ENCODE measurements around the gene MOGAT1.
A peak's percentile ranks its signal among the peaks of the same experiment; 100 is the strongest.

The MOGAT1 gene

DNA sequence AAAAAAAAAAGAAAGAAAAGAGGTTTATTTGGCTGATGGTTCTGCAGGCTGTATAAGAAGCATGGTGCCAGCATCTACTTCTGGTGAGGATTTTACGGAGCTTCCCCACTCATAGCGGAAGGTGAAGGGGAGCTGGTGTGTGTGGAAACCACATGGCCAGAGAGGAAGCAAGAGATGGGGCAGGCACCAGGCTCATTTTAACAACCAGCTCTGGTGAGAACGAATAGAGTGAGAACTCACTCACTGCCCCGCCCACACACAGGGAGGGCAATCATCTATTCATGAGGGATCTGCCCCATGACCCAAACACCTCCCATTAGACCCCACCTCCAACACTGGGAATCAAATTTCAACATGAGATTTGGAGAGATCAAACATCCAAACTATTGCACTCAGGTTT lies 68.5 kb downstream of the MOGAT1 start:
- TF ChIP-seq, protein P1, sequence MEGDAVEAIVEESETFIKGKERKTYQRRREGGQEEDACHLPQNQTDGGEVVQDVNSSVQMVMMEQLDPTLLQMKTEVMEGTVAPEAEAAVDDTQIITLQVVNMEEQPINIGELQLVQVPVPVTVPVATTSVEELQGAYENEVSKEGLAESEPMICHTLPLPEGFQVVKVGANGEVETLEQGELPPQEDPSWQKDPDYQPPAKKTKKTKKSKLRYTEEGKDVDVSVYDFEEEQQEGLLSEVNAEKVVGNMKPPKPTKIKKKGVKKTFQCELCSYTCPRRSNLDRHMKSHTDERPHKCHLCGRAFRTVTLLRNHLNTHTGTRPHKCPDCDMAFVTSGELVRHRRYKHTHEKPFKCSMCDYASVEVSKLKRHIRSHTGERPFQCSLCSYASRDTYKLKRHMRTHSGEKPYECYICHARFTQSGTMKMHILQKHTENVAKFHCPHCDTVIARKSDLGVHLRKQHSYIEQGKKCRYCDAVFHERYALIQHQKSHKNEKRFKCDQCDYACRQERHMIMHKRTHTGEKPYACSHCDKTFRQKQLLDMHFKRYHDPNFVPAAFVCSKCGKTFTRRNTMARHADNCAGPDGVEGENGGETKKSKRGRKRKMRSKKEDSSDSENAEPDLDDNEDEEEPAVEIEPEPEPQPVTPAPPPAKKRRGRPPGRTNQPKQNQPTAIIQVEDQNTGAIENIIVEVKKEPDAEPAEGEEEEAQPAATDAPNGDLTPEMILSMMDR (IDR thresholded peaks at IDR 0.05; ENCODE audit: control extremely low read depth, extremely low read depth, low read depth, missing control alignments) = no peak
- DNase-seq (ENCODE audit: extremely low spot score) = no peak
- ChIA-PET POLR2A (no interaction called here), CTCF (interaction anchor here (1.5 to 1.8 kb wide), 3 partner anchors 10 to 32 kb away, joined by 4 to 6 read pairs (median 4); no protein-coding TSS in a partner anchor)

DNA sequence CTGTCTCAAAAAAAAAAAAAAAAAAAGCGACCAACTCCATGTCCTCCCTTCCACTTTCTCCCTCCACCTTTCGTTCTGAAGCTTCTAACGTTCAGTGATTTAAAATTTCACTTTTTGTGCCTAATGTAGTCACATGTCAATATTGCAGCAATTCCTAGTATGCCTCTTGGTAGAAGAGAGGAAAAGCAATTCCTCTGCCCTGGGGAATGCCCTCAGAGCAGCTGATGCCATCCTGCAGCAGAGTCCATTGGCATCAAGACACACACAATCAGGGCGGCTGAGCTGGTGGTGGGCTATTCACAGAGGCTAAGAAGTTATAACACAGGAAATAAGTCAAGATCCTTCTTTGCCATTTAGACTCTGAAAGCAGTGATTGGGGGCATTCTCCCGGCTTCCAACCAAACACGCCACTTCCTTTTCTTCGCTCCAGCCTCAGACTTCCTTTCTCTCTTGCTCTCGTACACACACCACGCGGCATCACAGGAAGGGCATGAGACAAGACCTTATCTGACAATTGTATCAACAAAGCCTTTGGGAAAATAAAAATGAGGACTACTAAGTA lies 71.9 kb downstream of the MOGAT1 start:
- TF ChIP-seq, protein P1 (IDR thresholded peaks at IDR 0.05; ENCODE audit: control extremely low read depth, extremely low read depth, low read depth, missing control alignments) = no peak
- no peak for DNase-seq (ENCODE audit: extremely low spot score)
- CTCF ChIA-PET = interaction anchor here (1.0 to 1.7 kb wide), 4 partner anchors 9 to 70 kb away, joined by 3 to 5 read pairs (median 4); no protein-coding TSS in a partner anchor
- POLR2A ChIA-PET = interaction anchor here (0.6 kb wide), 1 partner anchor 116 kb away, joined by 5 read pairs; no protein-coding TSS in a partner anchor

DNA sequence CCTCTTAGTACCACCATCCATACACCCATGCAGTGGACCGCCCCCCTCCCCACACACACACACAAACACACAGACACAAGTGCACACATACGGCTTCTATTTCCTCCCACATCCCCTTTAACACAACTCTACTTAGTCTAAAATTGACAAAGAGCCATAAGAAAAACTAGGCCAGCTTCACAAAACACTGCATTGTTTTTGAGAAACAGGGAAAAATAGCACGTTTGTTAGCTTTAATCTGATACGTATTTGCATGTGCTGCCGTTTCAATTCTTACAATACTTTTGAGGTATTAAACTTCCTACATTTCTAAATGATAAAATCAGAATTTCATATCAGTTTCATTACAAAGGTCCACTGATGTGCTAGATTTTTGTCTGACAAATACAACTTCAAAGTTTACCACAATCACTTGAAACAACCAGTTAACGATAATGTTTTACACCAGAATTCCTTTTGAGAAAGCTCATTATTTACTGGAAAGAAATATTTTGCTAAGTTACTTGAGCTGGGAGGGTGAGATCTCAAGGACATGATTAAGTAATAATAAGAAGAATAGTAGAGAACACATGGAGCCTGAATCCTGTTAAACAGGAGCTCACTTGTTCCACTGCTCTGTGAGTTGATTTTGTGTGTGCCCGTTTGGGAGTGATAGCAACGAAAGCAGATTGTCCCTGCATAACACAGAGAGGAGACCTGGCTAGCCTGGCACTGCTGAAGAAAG lies 74.5 kb downstream of the MOGAT1 start:
- POLR2A ChIA-PET = no interaction called here
- DNase-seq (ENCODE audit: extremely low spot score) = no peak
- CTCF ChIA-PET = interaction anchor here (0.9 to 1.0 kb wide), 2 partner anchors 15 to 23 kb away, joined by 3 read pairs; no protein-coding TSS in a partner anchor
- TF ChIP-seq, protein P1 (IDR thresholded peaks at IDR 0.05; ENCODE audit: control extremely low read depth, extremely low read depth, low read depth, missing control alignments) = no peak

DNA sequence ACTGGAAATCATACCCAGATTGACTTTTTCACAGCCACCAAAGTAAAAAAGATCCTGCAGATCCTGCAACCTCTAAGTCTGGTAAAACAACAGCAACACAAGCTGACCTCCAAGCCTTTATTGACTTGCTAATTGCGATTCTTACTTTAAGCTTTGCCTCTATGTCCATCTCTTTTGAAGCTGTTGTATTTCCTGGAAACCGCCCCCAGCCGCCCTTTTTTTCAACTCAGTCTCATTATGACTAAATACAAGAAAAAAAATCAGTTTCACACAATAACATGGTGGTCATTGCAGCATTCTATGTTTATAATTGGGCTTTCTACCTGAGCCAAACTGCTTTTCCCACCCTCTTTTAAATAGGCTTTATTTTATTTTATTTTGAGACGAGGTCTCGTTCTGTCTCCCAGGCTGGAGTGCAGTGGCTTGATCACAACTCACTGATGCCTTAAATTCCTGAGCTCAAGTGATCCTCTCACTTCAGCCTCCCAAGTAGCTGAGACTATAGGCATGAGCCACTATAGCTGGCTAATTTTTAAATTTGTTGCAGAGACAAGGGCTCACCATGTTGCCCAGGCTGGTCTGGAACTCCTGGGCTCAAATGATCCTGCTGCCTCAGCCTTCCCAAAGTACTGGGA lies 76.2 kb downstream of the MOGAT1 start:
- ChIA-PET POLR2A (no interaction called here), CTCF (interaction anchor here (0.7 to 1.4 kb wide), 3 partner anchors 8 to 17 kb away, joined by 3 read pairs; no protein-coding TSS in a partner anchor)
- DNase-seq (ENCODE audit: extremely low spot score) = peak; percentile 34
- TF ChIP-seq, protein P1 (IDR thresholded peaks at IDR 0.05; ENCODE audit: control extremely low read depth, extremely low read depth, low read depth, missing control alignments) = no peak

DNA sequence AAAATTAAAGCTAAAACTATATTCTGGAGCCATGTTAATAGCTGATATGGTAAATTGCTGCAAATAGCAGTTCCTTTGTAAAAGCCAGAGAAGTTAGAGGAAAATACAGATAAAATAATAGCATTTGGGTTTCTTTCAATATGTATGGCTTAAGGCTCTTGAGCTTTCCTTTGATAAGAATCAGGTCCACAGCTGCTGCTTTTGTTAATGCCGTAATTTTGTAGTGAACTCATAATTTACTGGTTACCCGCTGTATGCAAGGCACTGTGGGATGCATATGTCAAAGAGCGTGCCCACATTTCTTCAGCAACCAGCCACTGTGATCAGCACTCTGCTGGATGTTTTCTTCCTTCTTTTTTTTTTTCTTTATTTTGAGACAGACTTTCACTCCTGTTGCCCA lies 79.1 kb downstream of the MOGAT1 start:
- CTCF ChIA-PET = interaction anchor here (0.7 to 1.8 kb wide), 7 partner anchors 10 to 43 kb away, joined by 3 to 7 read pairs (median 4); no protein-coding TSS in a partner anchor
- TF ChIP-seq, protein P1 (IDR thresholded peaks at IDR 0.05; ENCODE audit: control extremely low read depth, extremely low read depth, low read depth, missing control alignments) = no peak
- POLR2A ChIA-PET = no interaction called here
- no peak for DNase-seq (ENCODE audit: extremely low spot score)

DNA sequence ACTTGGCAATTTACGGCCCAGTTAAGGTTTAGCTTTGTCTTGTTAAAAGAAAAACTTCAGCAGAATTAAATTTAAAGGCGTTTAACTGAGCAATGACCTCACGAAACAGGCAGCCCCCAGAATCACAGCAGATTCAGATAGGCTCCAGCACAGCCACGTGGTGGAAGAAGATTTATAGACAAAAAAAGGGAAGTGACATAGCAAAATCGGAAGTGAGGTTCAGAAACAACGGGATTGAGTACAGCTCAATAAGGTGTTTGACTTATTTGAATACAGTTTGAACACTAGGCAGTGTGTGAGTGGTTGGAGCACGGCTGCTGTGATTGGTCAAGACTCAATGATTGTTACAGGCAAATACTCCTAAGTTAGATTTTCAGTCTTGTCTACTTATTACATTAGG lies 79.8 kb downstream of the MOGAT1 start:
- no peak for DNase-seq (ENCODE audit: extremely low spot score)
- TF ChIP-seq, protein P1 (IDR thresholded peaks at IDR 0.05; ENCODE audit: control extremely low read depth, extremely low read depth, low read depth, missing control alignments) = no peak
- ChIA-PET CTCF (interaction anchor here (1.6 to 1.8 kb wide), 2 partner anchors 9 to 44 kb away, joined by 5 to 7 read pairs; no protein-coding TSS in a partner anchor), POLR2A (no interaction called here)
